NCI-H2107 (cell line): ENCODE data around the gene ZSCAN30.
A peak's percentile ranks its signal among the peaks of the same experiment; 100 is the strongest.
"Not testable (repeated sequence)": the region's sequence is repeated elsewhere in the genome, so short reads cannot be mapped to it uniquely, and the experiment has no call there.

ENCODE experiments used
- DNase-seq: peaks from one replicate; lab custom pipeline; 2025; lab: John Stamatoyannopoulos, UW

The ZSCAN30 gene

DNA sequence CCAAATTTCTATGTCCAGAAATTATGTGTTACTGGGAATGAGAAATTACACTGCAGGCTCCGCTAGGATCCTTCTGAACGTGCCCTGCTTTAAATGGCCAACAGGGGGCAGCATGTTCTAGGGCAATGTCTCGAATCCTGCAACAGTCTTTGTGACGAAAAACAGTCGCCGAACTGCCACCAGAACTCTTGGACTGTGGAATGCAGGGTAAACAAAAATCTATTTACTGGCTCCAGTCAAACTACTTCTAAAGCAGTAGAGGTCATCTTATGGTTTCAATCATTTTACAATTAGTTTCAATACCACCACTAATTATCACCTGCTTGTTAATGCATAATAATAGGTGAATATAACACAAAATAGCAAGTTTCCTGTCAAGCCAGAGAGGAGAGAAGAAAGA lies 59.0 kb downstream of the ZSCAN30 start:
- DNase-seq: peak; percentile 87

DNA sequence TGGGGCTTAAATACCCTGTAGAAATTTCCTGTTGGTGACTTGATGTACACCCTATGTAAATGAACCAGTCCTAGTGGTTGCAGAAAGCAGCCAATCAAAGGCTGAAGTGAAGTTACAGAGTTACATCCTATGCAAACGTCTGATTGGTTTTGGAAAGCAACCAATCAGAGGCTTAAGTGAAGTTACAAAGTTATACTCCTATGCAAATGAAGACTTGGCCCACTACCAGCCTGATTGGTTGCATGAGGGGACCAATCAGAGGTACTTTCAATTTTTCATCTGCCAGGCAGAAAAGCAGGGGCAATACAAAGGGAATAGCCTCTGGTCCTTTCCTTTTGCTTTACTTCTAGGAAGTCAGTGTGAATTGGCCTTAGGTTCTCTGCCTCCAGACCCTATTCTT lies 62.8 kb downstream of the ZSCAN30 start:
- no peak for DNase-seq

DNA sequence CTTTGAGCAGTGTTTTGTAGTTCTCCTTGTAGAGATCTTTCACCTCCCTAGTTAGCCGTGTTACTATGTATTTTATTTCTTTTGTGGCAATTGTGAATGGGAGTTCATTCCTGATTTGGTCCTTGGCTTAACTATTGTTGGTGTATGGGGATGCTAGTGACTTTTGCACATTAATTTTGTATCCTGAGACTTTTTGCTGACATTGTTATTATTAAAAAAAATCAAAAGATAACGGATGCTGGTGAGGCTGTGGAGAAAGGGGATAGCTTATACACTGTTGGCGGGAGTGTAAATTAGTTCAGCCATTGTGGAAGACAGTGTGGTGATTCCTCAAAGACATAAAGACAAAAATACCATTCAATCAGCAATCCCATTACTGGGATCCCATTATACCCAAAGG lies 66.2 kb downstream of the ZSCAN30 start:
- DNase-seq: no peak

DNA sequence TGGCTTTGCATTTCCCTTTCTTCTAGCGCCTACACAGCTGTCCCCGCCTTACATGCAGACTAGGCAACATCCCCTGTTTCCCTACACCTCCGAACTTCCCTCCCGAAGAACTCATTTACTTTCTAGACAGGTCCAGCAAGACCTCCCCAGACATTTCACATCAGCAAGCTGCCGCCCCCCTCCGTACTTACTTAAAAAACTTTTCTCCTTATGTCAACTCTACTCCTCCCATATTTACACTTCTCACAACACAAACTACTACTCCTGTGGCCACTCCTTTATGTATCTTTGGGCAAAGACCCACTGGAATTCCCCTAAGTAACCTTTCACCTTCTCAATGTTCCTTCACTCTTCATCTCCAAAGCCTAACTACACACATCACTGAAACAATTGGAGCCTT lies 69.6 kb downstream of the ZSCAN30 start:
- DNase-seq: no peak

DNA sequence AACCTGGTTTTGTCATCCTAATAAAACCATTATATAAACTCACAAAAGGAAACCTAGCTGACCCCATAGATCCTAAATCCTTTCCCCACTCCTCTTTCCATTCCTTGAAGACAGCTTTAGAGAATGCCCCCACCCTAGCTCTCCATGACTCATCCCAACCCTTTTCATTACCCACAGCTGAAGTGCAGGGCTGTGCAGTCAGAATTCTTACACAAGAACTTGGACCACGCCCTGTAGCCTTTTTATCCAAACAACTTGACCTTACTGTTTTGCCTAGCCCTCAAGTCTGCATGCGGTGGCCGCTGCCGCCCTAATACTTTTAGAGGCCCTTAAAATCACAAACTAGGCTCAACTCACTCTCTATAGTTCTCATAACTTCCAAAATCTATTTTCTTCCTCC lies 70.7 kb downstream of the ZSCAN30 start:
- DNase-seq: not testable (repeated sequence)

DNA sequence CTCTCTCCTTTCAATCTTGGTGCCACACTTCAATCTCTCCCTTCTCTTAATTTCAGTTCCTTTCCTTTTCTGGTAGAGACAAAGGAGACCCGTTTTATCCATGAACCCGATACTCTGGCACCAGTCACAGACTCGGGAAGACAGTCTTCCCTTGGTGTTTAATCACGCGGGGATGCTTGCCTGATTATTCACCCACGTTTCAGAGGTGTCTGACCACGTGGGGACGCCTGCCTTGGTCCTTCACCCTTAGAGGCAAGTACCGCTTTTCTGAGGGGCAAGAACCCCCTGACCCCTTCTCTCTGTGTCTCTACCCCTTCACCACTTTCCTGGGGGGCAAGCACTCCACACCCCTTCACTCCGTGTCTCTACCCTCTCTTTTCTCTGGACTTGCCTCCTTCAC lies 73.4 kb downstream of the ZSCAN30 start:
- DNase-seq: not testable (repeated sequence)

DNA sequence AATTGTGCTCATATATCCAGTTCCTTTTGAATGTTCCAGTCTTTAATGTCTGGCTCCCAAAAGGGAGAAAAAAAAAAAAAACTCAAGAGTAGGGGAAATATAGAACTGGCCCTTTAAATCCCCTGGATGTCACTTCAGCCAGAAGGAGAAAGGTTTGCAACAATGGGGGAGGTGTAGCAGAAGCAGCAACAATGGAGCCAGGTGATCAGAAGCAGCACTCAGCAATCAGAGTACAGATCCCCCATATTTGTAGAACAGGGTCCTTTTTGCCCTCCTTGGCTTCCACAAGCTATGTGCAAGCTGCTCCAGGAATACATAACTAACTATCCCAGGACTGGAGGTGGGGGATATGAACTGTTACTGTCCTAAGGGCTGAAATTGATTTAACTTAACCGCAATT lies 75.0 kb downstream of the ZSCAN30 start:
- DNase-seq: peak; percentile 25

DNA sequence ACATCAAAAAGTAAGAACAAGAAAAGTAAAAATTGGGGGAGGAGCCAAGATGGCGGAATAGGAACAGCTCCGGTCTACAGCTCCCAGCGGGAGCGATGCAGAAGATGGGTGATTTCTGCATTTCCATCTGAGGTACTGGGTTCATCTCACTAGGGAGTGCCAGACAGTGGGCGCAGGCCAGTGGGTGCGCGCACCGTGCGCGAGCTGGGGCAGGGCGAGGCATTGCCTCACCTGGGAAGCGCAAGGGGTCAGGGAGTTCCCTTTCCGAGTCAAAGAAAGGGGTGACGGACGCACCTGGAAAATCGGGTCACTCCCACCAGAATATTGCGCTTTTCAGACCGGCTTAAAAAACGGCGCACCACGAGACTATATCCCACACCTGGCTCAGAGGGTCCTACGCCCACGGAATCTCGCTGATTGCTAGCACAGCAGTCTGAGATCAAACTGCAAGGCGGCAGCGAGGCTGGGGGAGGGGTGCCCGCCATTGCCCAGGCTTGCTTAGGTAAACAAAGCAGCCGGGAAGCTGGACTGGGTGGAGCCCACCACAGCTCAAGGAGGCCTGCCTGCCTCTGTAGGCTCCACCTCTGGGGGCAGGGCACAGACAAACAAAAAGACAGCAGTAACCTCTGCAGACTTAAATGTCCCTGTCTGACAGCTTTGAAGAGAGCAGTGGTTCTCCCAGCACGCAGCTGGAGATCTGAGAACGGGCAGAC lies 84.1 kb downstream of the ZSCAN30 start:
- not testable (repeated sequence) for DNase-seq

DNA sequence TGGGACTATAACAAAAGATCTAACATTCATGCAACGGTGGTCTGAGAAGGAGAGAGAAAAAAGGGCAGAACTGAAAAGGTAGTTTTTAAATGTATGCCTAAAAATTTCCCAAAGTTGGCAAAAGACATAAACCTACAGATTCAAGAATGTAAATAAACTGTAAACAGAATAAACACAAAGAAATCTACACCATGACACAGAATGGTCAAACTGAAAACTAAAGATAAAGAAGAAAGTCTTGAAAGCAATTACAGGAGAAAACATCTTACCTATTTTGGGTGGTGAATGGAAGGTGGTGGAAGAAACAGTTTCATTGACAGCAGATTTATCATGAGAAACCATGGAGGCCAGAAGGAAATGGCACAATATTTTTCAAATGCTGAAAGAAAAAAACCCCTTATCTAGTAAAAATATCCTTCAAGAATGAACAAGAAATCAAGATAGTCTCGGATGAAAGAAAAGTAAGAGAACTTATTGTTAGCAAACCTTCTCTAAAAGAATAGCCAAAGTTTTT lies 84.8 kb downstream of the ZSCAN30 start:
- DNase-seq: no peak

DNA sequence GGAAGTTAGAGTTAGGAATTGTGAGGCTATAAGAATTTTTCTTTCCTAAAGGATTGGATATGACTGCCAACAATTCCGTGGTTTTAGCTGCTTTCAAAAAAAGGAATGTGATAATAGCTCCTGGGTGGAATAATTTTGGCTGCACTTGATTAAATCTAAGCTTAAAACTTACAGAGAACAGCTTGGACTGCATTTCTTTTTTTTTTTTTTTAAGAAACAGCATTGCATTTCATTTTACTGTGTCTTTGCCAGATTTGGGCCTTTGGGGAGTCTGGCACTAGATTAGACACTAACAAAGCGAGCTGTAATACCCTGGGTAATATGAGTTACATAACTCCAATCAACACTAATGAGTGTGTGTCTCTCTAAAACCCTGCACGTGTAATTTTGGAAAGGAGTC lies 87.0 kb downstream of the ZSCAN30 start:
- no peak for DNase-seq

DNA sequence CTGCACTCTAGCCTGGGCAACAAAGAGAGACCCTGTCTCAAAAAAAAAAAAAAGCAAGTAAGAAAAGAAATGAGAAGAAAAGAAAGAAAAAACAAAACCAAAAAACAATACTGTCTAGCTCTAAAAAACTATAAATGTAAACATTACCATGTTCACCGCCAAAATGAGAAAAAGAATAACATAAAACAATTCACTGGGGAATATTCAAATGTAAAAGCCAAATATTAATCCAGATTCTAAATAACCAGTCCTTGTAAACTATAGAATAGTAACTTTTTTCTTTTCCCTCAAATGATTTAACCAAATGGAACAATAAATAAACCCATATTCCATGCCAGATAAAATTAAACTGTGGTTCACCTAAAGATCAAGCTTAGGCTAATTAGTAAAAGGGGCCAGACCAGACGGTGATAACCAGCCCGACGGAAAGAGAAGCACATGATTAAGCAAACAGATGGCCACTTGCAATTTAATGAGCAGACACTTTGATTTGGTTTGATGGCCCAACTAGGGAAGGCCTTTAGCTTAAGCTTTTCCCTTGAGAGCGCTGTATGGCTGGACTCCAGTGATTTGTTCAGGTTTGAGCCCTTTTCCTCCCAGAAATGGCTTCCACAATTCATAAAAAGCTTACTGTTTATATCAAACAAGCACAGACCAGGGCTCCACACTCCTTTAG lies 88.6 kb downstream of the ZSCAN30 start:
- no peak for DNase-seq
